ENCODE measurements around the gene FBLN7. TPM values are rescaled to one million over a fixed set of nuclear protein-coding genes. Genes with fewer than 3 reads are reported as not detected.

Gene FBLN7
- total RNA-seq, 1 donor from 2014 or later = 19.1 TPM

- DNase-seq (ENCODE audit: low read depth, low spot score) = no peak
- Mint-ChIP-seq H3K36me3 (ENCODE audit: low read depth) (peaks cover 30% of the 10 kb centered on the region), H3K27me3 (ENCODE audit: low read depth) (no peaks in the 10 kb centered on the region), H3K4me1 (no peaks in the 10 kb centered on the region), H3K9me3 (peaks cover 16% of the 10 kb centered on the region), H3K4me3 (no peak overlapping the region), H3K27ac (ENCODE audit: unreplicated experiment) (no peak overlapping the region)
- TF ChIP-seq CTCF (conservative IDR thresholded peaks at IDR 0.05) = no peak
Observed at GRCh38 chr2:112183327-112184025, 45.3 kb downstream of the FBLN7 start.

GRCh38 chr2:112184121-112184520 is 45.9 kb downstream of the FBLN7 start:
- Mint-ChIP-seq H3K9me3 (peaks cover 10% of the 10 kb centered on the region), H3K27ac (ENCODE audit: unreplicated experiment) (no peak overlapping the region), H3K36me3 (ENCODE audit: low read depth) (peaks cover 23% of the 10 kb centered on the region), H3K27me3 (ENCODE audit: low read depth) (no peaks in the 10 kb centered on the region), H3K4me3 (no peak overlapping the region), H3K4me1 (no peaks in the 10 kb centered on the region)
- no peak for DNase-seq (ENCODE audit: low read depth, low spot score)
- TF ChIP-seq CTCF (conservative IDR thresholded peaks at IDR 0.05) = no peak

- H3K9me3 Mint-ChIP-seq = peaks cover 3% of the 10 kb centered on the region
- H3K27me3 Mint-ChIP-seq (ENCODE audit: low read depth) = no peaks in the 10 kb centered on the region
- peaks cover 16% of the 10 kb centered on the region for H3K36me3 Mint-ChIP-seq (ENCODE audit: low read depth)
- no peak for DNase-seq (ENCODE audit: low read depth, low spot score)
- H3K4me3 Mint-ChIP-seq = no peak overlapping the region
- TF ChIP-seq CTCF (conservative IDR thresholded peaks at IDR 0.05) = no peak
- H3K27ac Mint-ChIP-seq (ENCODE audit: unreplicated experiment) = no peak overlapping the region
- H3K4me1 Mint-ChIP-seq = no peaks in the 10 kb centered on the region
Observed at GRCh38 chr2:112185131-112185530, 46.9 kb downstream of the FBLN7 start.

- no peak for TF ChIP-seq CTCF (conservative IDR thresholded peaks at IDR 0.05)
- peaks cover 22% of the 10 kb centered on the region for H3K36me3 Mint-ChIP-seq (ENCODE audit: low read depth)
- DNase-seq (ENCODE audit: low read depth, low spot score) = no peak
- no peak overlapping the region for H3K27ac Mint-ChIP-seq (ENCODE audit: unreplicated experiment)
- no peaks in the 10 kb centered on the region for H3K27me3 Mint-ChIP-seq (ENCODE audit: low read depth)
- no peak overlapping the region for H3K4me3 Mint-ChIP-seq
- H3K9me3 Mint-ChIP-seq = peaks cover 4% of the 10 kb centered on the region
- no peaks in the 10 kb centered on the region for H3K4me1 Mint-ChIP-seq
Observed at GRCh38 chr2:112187046-112187715, 49.0 kb downstream of the FBLN7 start.

GRCh38 chr2:112187805-112188596 is 49.8 kb downstream of the FBLN7 start:
- peaks cover 4% of the 10 kb centered on the region for H3K9me3 Mint-ChIP-seq
- TF ChIP-seq CTCF (conservative IDR thresholded peaks at IDR 0.05) = no peak
- H3K36me3 Mint-ChIP-seq (ENCODE audit: low read depth) = peaks cover 25% of the 10 kb centered on the region
- no peak overlapping the region for H3K4me3 Mint-ChIP-seq
- no peaks in the 10 kb centered on the region for H3K27me3 Mint-ChIP-seq (ENCODE audit: low read depth)
- H3K4me1 Mint-ChIP-seq = no peaks in the 10 kb centered on the region
- H3K27ac Mint-ChIP-seq (ENCODE audit: unreplicated experiment) = no peak overlapping the region
- DNase-seq (ENCODE audit: low read depth, low spot score) = no peak

All from neural crest cell (in vitro differentiated cells).